Gastroesophageal sphincter (tissue), 4 donors: ENCODE results near the gene FLVCR1. TPM values are rescaled to one million over a fixed set of nuclear protein-coding genes. Genes with fewer than 3 reads are reported as not detected.

Source experiments
- ATAC-seq: fragments of 150-250 bp; one replicate; pipeline ENCODE4 v1.9.1; 2016; ENCODE audit warnings: mild to moderate bottlenecking, moderate library complexity
- H3K27ac ChIP-seq, 4 donors: fragments of 200-600 bp; sonication (generic) in 3 of 4; 1 replicate in 3 of 4; 2 replicates in 1 of 4; pipeline ENCODE4 v1.5.1; 2016 to 2019
- H3K27me3 ChIP-seq: fragments of 200-600 bp; sonication (generic); one replicate; pipeline ENCODE4 v1.5.1; 2019
- H3K36me3 ChIP-seq, 2 donors: fragments of 200-600 bp; sonication (generic); one replicate each; pipeline ENCODE4 v1.5.1; 2019; ENCODE audit warnings: control low read depth in 1 of 2
- H3K4me1 ChIP-seq, 3 donors: fragments of 200-600 bp; sonication (generic); 1 replicate in 2 of 3; 2 replicates in 1 of 3; pipeline ENCODE4 v1.5.1; 2016 to 2019; ENCODE audit warnings: control low read depth in 2 of 3
- H3K4me3 ChIP-seq, 2 donors: fragments of 200-600 bp; sonication (generic); one replicate each; pipeline ENCODE4 v1.5.1; 2019; ENCODE audit warnings: mild to moderate bottlenecking in 1 of 2, moderate library complexity in 1 of 2
- H3K9me3 ChIP-seq, 3 donors: fragments of 200-600 bp; sonication (generic); one replicate each; pipeline ENCODE4 v1.5.1; 2017 to 2019; ENCODE audit warnings: control low read depth in 2 of 3
- CTCF ChIP-seq, 4 experiments: fragments of 200-600 bp in 2 of 4; fragments of 450-650 bp in 2 of 4; sonication (generic) in 1 of 4; IDR thresholded peaks; one replicate each; pipeline ENCODE4 v1.5.1; 2017 to 2019; ENCODE audit warnings: antibody characterized with exemption in 4 of 4, mild to moderate bottlenecking in 2 of 4, moderate library complexity in 2 of 4
- EP300 ChIP-seq: sonication (generic); formaldehyde crosslinking; IDR thresholded peaks from one replicate; pipeline ENCODE4 v1.6.1; 2017; ENCODE audit warnings: antibody characterized with exemption, mild to moderate bottlenecking
- POLR2A ChIP-seq, 2 donors: fragments of 450-650 bp; IDR thresholded peaks; one replicate each; pipeline ENCODE4 v1.6.1; 2017; ENCODE audit warnings: antibody characterized with exemption in 2 of 2, mild to moderate bottlenecking in 2 of 2, moderate library complexity in 1 of 2
- POLR2AphosphoS5 ChIP-seq: sonication (generic); formaldehyde crosslinking; IDR thresholded peaks from one replicate; pipeline ENCODE4 v1.6.1; 2017; ENCODE audit warnings: antibody characterized with exemption
- WGBS, 2 donors: methylation state at CpG; one replicate each; pipeline ENCODE4 v1.1.5; 2018; ENCODE audit warnings: low coverage in 1 of 2; 5-methylcytosine and 5-hydroxymethylcytosine counted together
- total RNA-seq, 4 donors: library from RNA; depleted of rRNA; stranded (reverse); fragments of >200 nt; gene quantifications; one replicate each; pipeline ENCODE4 v1.1.0, GENCODE V29; 2016

Gene FLVCR1
- total RNA-seq, 4 donors from 2014 or later, result 3.2 to 9.2 (median 4.4) TPM

- Histone ChIP-seq H3K4me3 (no peak overlapping the region), H3K27me3 (no peaks in the 10 kb centered on the region), H3K9me3 (no peaks in the 10 kb centered on the region), H3K27ac (no peak overlapping the region), H3K4me1 (no peaks in the 10 kb centered on the region), H3K36me3 (peaks cover 0 to 84% of the 10 kb centered on the region in 2 donors)
- 100% methylated on average over 1 of the region's 1 CpG; no CpG with 5 or more reads in 1 of the 2 donors for WGBS, 2 donors
- no peak for ATAC-seq
- no peak for TF ChIP-seq EP300
- TF ChIP-seq POLR2A (IDR thresholded peaks at IDR 0.05), result no peak
- no peak for TF ChIP-seq POLR2AphosphoS5
- TF ChIP-seq CTCF (IDR thresholded peaks at IDR 0.05), result no peak
Measured at GRCh38 chr1:212871976-212872375, 13.9 kb downstream of the FLVCR1 start.

GRCh38 chr1:212873518-212873917 lies 15.4 kb downstream of the FLVCR1 start:
- Histone ChIP-seq H3K27ac (no peak overlapping the region), H3K4me1 (no peaks in the 10 kb centered on the region), H3K4me3 (no peak overlapping the region), H3K9me3 (no peaks in the 10 kb centered on the region), H3K27me3 (no peaks in the 10 kb centered on the region), H3K36me3 (peaks cover 0 to 82% of the 10 kb centered on the region in 2 donors)
- no peak for ATAC-seq
- TF ChIP-seq EP300, result no peak
- no peak for TF ChIP-seq CTCF (IDR thresholded peaks at IDR 0.05)
- TF ChIP-seq POLR2AphosphoS5, result no peak
- TF ChIP-seq POLR2A (IDR thresholded peaks at IDR 0.05), result no peak
- 59 to 66% methylated on average over 2 of the region's 2 CpGs for WGBS, 2 donors

- Histone ChIP-seq H3K4me3 (no peak overlapping the region), H3K9me3 (no peaks in the 10 kb centered on the region), H3K36me3 (peaks cover 0 to 50% of the 10 kb centered on the region in 2 donors), H3K27ac (no peak overlapping the region), H3K4me1 (no peaks in the 10 kb centered on the region), H3K27me3 (no peaks in the 10 kb centered on the region)
- WGBS, 2 donors, result 100% methylated on average over 5 of the region's 6 CpGs; no CpG with 5 or more reads in 1 of the 2 donors
- ATAC-seq, result no peak
- TF ChIP-seq CTCF (IDR thresholded peaks at IDR 0.05) (no peak), POLR2A (IDR thresholded peaks at IDR 0.05) (no peak), EP300 (no peak), POLR2AphosphoS5 (no peak)
Measured at GRCh38 chr1:212878418-212878817, 20.3 kb downstream of the FLVCR1 start.

GRCh38 chr1:212879947-212880690 lies 22.0 kb downstream of the FLVCR1 start:
- no peak overlapping the region for H3K4me3 ChIP-seq
- H3K9me3 ChIP-seq, result no peaks in the 10 kb centered on the region
- no peak for ATAC-seq
- H3K27me3 ChIP-seq, result no peaks in the 10 kb centered on the region
- H3K36me3 ChIP-seq, result peaks cover 0 to 50% of the 10 kb centered on the region in 2 donors
- H3K27ac ChIP-seq, result no peak overlapping the region
- no peaks in the 10 kb centered on the region for H3K4me1 ChIP-seq
- no peak for TF ChIP-seq POLR2A (IDR thresholded peaks at IDR 0.05)
- TF ChIP-seq POLR2AphosphoS5, result no peak
- TF ChIP-seq CTCF (IDR thresholded peaks at IDR 0.05), result no peak
- TF ChIP-seq EP300, result no peak
- 38 to 76% methylated on average over 2 to 5 of the region's 6 CpGs for WGBS, 2 donors

GRCh38 chr1:212884592-212884991 lies 26.5 kb downstream of the FLVCR1 start:
- no peak overlapping the region for H3K27ac ChIP-seq
- H3K4me3 ChIP-seq, result no peak overlapping the region
- no peaks in the 10 kb centered on the region for H3K9me3 ChIP-seq
- WGBS, 2 donors, result 63 to 74% methylated on average over 4 of the region's 4 CpGs
- no peaks in the 10 kb centered on the region for H3K4me1 ChIP-seq
- peaks cover 4 to 65% of the 10 kb centered on the region in 2 donors for H3K36me3 ChIP-seq
- TF ChIP-seq POLR2A (IDR thresholded peaks at IDR 0.05) (no peak), EP300 (no peak), CTCF (IDR thresholded peaks at IDR 0.05) (no peak), POLR2AphosphoS5 (no peak)
- no peak for ATAC-seq
- H3K27me3 ChIP-seq, result no peaks in the 10 kb centered on the region
